Stimulated activated CD8-positive, alpha-beta memory T cell treated with anti-CD3 and anti-CD28 coated beads, Interleukin-7, amount 100 ng/mL, for 4 hours (primary cell): Measurements from ENCODE around the gene BNC2.

Experiments
- DNase-seq, 2 donors: peaks; one replicate each; pipeline ENCODE4 v3.0.0-alpha.2; 2020; ENCODE audit warnings: low read depth in 2 of 2

BNC2 gene

DNA sequence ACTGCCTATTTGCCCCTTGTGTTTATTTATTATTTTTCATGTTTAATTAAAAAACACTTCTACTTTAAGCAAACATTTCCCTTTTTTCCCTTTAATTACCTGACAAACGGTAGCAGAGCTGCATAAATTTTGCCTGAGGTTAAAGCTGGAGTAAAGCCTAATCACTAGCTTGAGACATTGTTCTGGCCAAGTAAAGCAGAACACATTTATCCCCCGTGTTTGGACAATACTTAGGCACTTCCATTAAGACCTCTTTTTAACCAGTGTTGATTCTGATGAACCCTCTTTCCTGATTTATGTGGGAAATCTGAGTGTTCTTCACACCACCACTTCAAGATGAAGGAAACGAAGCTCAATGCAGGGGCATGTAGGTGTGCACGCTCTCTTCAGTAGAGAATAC is 54.5 kb downstream of the BNC2 start:
- DNase-seq = no peak

GRCh38 chr9:16815079-16815478 is 55.4 kb downstream of the BNC2 start:
- DNase-seq = no peak

- no peak for DNase-seq
Measured at GRCh38 chr9:16813838-16814237, 56.6 kb downstream of the BNC2 start.

- no peak for DNase-seq
Measured at GRCh38 chr9:16811987-16812685, 58.3 kb downstream of the BNC2 start.

DNA sequence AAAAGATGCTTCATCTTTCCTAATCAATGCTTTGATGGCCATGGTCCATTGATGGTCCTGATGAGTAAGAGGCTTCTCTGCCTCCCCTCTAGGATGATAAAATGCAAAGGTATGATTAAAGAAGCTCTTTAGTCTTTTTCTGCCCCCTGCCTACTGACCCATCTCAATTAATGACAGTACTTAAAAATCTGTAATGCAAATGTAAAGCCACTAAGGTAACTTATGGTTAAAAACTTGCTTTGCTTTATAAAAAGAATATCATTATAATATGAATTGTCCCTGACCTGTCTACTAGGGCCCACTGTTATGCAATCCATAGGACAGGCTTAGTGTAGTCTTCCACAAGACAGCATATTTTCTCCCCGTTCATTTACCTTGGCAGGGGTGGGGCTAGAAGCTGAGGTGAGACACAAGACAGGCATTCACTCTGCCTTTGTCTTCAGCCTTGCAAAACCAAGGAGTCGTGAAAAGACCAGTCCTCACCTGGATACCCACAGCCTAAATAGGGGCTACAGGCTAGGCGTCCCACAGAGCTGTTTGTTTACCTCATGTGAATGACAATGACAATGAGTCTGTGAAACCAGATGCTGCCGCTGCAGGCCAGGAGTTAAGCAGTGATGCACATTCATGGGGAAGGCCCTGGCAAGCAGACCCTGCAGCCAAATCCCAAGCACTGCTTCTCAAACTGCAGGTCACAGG is 60.4 kb downstream of the BNC2 start:
- no peak for DNase-seq

DNA sequence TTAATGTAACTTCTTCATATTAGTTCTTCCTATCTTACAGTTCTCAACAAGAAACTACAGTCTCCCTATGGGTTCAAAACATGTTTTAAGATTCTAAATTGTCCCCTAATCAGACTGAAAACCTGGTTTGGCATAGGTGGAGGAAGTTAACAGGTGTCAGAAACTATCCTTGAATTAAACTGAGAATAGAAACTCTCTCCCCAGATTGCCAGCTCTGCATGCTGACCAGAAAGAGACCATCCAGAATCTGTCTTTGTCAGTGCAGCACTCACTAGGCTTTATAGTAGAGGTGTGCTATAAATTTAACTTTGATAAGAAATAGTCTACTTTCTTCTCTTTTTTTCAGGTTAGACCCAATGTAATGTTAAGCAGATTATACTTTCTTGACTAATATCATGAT is 63.8 kb downstream of the BNC2 start:
- no peak for DNase-seq

DNA sequence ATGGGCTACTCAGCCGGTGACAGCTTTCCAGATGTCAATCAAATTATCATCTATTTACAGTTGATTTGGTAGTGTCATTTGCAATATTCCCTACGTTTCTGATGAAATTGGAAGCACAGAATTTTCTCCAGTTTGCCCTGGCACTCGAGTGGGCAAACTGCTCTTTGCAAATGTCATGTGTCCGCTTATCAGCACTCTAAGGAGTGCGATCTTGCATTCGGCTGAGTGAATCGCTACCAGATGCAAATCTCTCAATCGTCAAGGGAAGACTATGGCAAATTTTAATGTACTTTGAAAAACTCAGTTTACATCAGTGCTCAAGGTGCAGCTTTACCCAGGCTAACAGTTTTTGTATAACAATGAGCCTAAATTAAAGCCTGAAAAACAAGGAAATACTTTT is 66.8 kb downstream of the BNC2 start:
- no peak for DNase-seq

DNA sequence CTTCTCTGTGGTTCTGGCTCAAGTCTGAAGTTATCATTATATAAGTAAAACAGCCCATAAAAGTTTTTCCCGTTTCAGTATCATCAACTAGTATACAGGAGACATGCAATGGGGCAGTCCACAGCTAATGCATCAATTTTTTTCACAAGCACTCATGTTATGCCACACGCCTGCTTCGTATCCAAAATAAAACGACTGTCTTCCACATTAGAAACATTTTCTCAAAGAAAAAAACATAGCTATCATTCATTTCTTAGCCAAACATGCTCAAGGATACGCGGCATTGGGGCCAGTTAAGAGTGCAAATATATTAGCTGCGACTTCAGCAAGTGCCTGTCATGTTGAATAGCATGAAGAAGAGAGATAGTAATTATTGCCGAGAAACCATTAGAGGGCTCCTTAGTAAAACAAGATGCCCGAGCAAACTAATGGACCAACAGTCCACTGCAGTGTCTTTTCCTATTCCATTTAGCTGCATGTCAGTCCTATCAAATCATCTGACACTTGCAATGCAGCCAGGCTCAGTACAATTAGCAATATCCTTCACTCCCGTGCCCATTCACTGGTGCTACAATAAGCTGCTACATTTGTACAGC is 68.5 kb downstream of the BNC2 start:
- DNase-seq = no peak

DNA sequence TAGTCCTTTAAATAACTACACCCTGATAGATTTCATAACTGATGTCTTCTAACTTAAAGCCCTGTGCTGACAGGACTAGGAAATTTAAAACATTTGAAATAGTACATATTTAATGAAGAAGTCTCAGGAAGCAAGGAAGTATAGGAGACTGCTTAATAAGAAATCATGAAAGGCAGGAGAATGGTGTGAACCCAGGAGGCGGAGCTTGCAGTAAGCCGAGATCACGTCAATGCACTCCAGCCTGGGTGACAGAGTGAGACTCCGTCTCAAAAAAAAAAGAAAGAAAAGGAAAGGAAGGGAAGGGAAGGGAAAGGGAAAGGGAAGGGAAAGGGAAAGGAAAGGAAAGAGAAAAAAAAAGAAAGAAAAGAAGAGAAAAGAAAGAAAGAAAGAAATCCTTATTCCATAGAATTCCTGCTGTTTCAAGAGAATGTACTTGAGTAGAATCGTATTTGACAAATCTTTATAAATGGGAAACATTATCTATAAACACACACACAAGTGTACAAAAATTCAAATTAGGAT is 74.1 kb downstream of the BNC2 start:
- no peak for DNase-seq

DNA sequence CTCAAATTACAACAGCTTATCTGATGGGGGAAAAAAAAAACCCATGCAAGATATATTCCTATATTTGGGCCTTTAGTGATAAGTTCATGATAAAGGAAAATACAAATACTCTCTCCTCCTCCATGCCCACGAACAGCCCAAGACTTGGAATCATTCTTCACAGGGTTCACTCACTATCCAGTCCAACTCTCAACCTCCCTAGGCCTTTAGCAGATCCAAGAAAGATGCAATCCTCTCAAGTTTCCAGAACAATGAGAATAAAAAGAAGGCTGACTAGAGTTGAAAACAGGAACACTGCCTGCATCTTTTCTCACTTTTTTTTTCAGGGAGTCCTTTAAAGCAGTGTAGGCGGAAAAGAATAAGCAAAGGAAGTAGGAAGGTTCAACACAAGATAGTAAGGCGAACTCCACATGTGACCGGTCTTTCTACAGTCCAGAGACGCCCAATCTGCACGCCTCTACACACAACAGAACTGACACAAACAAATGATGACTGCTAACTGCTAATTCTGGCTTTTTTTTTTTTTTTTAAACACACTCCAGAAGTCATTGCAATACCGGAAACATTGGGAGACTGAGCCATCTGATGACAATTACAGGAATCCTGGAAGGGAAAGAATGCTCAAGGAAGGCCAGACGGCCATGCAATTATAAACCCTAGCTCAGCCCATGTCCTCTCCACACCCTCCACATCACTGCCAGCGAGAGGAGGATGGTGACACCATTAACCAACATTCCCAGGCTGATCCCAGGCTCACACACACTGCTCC is 75.4 kb downstream of the BNC2 start:
- no peak for DNase-seq

GRCh38 chr9:16794103-16794502 is 76.4 kb downstream of the BNC2 start:
- no peak for DNase-seq

GRCh38 chr9:16787724-16788123 is 82.7 kb downstream of the BNC2 start:
- DNase-seq = no peak

GRCh38 chr9:16784002-16784401 is 86.5 kb downstream of the BNC2 start:
- no peak for DNase-seq

DNA sequence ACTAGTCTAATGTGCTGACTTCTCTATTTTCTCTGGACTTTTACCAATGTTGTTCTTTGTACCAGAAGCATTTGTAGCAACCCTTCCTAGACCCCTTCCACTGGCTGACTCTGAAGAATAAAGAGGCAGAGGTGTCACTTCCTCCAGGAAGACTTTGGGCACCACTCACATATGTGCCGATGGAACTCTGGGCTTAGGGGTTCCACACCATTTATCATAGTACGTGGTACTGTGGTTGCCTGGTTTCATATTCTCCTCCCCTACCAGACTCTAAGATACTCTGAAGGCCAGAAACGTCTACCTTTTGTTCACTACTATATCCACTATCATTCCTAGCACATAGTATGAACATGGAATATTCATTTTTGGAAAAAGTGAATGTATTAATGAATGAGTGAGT is 88.0 kb downstream of the BNC2 start:
- DNase-seq = no peak

DNA sequence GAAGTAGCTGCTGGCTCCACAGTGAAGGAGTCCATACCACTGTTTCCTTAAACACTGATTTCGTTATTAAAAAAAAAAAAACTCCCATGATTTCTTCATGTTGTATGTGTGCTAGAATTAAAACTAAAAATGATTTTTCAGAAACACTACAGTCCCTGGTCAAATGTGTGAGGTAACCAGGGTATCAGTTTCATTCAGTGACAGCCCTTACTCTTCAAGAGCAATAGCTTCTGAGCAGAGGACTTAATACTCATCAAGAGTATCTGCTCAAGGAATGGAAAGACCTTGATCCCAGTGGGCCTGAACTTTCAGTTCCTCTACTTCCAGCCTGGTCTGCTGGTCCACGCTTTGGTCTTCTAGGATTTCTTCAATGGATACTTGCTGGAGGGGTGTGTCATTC is 95.1 kb downstream of the BNC2 start:
- no peak for DNase-seq

DNA sequence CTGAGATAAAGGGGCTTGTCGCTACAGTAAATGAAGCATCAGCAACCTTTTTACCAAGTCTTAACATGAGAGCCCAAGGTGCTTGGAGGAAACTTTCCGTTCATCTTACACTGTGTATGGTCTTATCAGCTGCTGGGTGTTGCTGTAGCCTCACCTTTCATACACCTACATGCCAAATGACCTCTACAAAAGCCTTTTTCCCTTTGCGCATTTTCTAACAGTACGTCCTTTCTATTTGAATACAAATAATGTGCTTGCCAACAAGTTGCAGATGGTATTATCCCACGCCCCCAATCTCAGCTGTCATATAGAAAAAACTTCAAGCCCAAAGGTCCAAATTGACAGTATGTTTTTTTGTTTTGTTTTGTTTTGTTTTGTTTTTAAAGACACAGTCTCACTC is 96.9 kb downstream of the BNC2 start:
- no peak for DNase-seq

GRCh38 chr9:16773116-16773515 is 97.4 kb downstream of the BNC2 start:
- DNase-seq = no peak

- no peak for DNase-seq
Measured at GRCh38 chr9:16771356-16771755, 99.1 kb downstream of the BNC2 start.

- no peak for DNase-seq
Measured at GRCh38 chr9:16769291-16769690, 101.2 kb downstream of the BNC2 start.

- DNase-seq = no peak
Measured at GRCh38 chr9:16768816-16769215, 101.7 kb downstream of the BNC2 start.

DNA sequence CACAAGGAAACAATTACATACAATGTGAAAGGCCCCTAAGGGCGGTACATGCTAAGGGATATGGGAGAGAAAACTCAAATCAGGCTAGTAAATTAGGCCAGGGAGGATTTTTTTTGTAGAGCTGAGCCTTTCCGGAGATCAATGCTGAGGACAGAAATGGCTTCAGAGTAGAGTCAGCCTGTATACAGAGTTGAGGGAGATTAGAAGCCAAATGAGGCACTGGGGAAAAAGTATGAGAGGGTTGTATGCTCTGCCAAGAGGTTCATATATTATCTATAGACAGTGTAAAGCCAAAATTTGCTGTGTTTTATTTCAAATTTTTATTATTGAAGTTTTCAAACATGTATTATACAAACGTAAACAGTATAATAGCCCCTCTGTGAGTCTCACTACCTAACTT is 103.1 kb downstream of the BNC2 start:
- no peak for DNase-seq

DNA sequence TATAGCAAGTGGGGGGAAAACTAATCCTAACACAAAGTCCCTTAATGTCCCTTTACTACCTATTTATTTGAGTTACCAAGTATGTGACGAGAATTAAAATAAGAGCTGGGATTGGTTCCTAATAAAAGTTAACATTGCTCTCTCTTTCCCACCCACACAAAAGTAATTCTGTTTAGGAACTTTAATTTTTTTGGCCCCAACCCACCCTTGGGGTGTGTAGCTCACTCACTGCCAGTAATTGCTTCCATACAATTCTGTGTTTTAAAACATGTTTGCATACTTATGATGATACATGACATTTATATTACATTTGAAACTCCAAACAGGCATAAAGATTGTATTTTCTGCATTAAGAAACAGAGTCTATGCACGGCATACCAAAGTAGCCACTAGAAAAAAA is 106.5 kb downstream of the BNC2 start:
- no peak for DNase-seq
